Measurements from ENCODE around the gene CD22. TPM values are rescaled to one million over a fixed set of nuclear protein-coding genes. Genes with fewer than 3 reads are reported as not detected.

Gene CD22
- total RNA-seq, 1 experiment from 2014 or later: not detected

DNA sequence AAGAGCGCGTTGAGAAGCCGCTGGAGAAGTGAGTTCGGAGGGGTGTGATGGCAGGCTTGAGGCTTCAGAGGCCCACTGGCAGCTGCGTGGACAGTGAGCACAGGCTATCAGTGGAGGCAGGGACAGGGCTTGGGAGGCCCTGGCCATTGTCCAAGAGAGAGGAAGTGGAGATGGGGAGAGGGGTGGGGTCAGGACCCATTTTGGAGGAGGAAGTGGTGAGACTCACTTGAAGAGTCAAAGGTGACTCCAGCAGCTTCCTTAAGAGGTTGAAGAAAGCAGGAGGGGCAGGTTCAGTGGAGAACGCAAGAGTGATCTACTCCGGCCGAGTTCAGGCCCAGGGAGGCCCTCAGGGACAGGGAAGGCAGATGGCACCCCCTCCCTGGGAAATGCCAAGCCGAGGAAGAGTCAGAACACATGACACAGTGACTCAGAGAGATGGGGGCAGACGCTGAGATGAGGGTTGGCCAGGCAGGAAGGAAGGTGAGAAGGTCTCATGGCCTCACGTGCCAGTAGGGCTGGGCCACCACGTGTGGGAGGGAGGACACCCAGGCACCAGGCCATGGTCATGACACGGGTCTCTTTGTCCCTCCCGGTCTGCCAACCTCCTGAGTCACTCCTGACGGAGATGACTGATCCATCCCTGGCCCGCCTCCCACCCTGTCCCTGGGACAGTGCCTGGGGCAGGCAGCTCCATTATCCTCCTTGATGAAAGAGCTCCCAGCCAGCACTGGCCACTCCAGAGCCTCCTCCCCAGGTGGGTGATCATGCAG is 10.1 kb upstream of the CD22 start:
- H3K18ac ChIP-seq (ENCODE audit: insufficient read length, low read depth, low read length): no peak overlapping the region
- WGBS (ENCODE audit: extremely low coverage, insufficient read length, low lambda C conversion rate): no CpG with 5 or more reads among the region's 16 CpGs
- no peaks in the 10 kb centered on the region for H3K4me1 Mint-ChIP-seq
- H3K27ac Mint-ChIP-seq: peak overlapping the region in 2 of 3 experiments; percentile 21 to 96; a peak in 2 of 7 replicates
- H3K9ac ChIP-seq (ENCODE audit: extremely low read depth, insufficient read length, low read length): no peak overlapping the region
- no peak overlapping the region for H2BK120ac ChIP-seq (ENCODE audit: low read depth, low read length, poor library complexity, severe bottlenecking)
- H3K36me3 Mint-ChIP-seq (ENCODE audit: insufficient read depth in 1 of 3, low read depth in 3 of 3): peaks cover 2 to 4% (median 4%) of the 10 kb centered on the region in 3 experiments; a peak in 1 of 7 replicates
- H4K91ac ChIP-seq (ENCODE audit: insufficient read length, low read depth, low read length): no peak overlapping the region
- peaks cover 4 to 11% of the 10 kb centered on the region in 2 experiments; a peak in 3 of 5 replicates for H3K9me3 Mint-ChIP-seq
- no peak overlapping the region for H3K4me2 ChIP-seq (ENCODE audit: insufficient read depth, insufficient read length, low read length)
- 0 out of 5 replicates have a peak overlapping the region, but pooled peaks of 1 of the 2 experiments have one; percentile 15 for H3K4me3 Mint-ChIP-seq
- peaks cover 3% of the 10 kb centered on the region for H3K27me3 Mint-ChIP-seq (ENCODE audit: low read depth)
- H2BK15ac ChIP-seq (ENCODE audit: low read depth, low read length): no peak overlapping the region
- H3K27me3 ChIP-seq (ENCODE audit: insufficient read depth, low read length): no peaks in the 10 kb centered on the region
- no peak overlapping the region for H2AK5ac ChIP-seq (ENCODE audit: insufficient read length, low read length)
- no peak overlapping the region for H2BK12ac ChIP-seq (ENCODE audit: insufficient read length, low read depth, low read length)
- H3K14ac ChIP-seq (ENCODE audit: insufficient read depth, low read length): no peak overlapping the region; the same call in 1 of the 2 replicates
- TF ChIP-seq, protein P1, sequence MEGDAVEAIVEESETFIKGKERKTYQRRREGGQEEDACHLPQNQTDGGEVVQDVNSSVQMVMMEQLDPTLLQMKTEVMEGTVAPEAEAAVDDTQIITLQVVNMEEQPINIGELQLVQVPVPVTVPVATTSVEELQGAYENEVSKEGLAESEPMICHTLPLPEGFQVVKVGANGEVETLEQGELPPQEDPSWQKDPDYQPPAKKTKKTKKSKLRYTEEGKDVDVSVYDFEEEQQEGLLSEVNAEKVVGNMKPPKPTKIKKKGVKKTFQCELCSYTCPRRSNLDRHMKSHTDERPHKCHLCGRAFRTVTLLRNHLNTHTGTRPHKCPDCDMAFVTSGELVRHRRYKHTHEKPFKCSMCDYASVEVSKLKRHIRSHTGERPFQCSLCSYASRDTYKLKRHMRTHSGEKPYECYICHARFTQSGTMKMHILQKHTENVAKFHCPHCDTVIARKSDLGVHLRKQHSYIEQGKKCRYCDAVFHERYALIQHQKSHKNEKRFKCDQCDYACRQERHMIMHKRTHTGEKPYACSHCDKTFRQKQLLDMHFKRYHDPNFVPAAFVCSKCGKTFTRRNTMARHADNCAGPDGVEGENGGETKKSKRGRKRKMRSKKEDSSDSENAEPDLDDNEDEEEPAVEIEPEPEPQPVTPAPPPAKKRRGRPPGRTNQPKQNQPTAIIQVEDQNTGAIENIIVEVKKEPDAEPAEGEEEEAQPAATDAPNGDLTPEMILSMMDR (conservative IDR thresholded peaks at IDR 0.05): no peak
- H4K5ac ChIP-seq (ENCODE audit: insufficient read length, low read depth, low read length): no peak overlapping the region
- no peak overlapping the region for H2AFZ ChIP-seq (ENCODE audit: low read length)
- no peaks in the 10 kb centered on the region for H3K4me1 ChIP-seq (ENCODE audit: insufficient read depth, low read length)
- H3K4ac ChIP-seq (ENCODE audit: low read depth, low read length): no peak overlapping the region
- no peaks in the 10 kb centered on the region for H4K20me1 ChIP-seq (ENCODE audit: control insufficient read depth, insufficient read depth, insufficient read length)
- no peak overlapping the region for H3K23ac ChIP-seq (ENCODE audit: insufficient read length, low read depth, low read length)
- no peak overlapping the region for H3K27ac ChIP-seq (ENCODE audit: insufficient read length, low read depth, low read length)
- no peaks in the 10 kb centered on the region for H3K9me3 ChIP-seq (ENCODE audit: control insufficient read depth, low read depth, low read length)
- no peaks in the 10 kb centered on the region for H3K79me1 ChIP-seq (ENCODE audit: insufficient read depth, low read depth, low read length, poor library complexity, severe bottlenecking)
- DNase-seq: peak; percentile 25
- no peak overlapping the region for H3T11ph ChIP-seq (ENCODE audit: low read length)
- no peak overlapping the region for H3K56ac ChIP-seq (ENCODE audit: insufficient read length, low read depth, low read length)
- no peak overlapping the region for H2BK20ac ChIP-seq (ENCODE audit: low read depth, low read length, poor library complexity, severe bottlenecking)
- H3K79me2 ChIP-seq (ENCODE audit: insufficient read depth, low read length): no peaks in the 10 kb centered on the region
- no peak overlapping the region for H4K8ac ChIP-seq (replicated peaks; ENCODE audit: insufficient read length, low read depth, low read length)
- H3K23me2 ChIP-seq (ENCODE audit: insufficient read length, low read depth, low read length, poor library complexity, severe bottlenecking): no peaks in the 10 kb centered on the region
- no peak overlapping the region for H2BK5ac ChIP-seq (ENCODE audit: insufficient read length, low read length)

Measured in H9 (cell line).